HUES48 (cell line): ENCODE measurements around the gene TBC1D1.

ENCODE experiments used
- H3K27ac ChIP-seq: one replicate; pipeline ENCODE4 v1.7.0; 2013; ENCODE audit warnings: low read depth, low read length, inconsistent platforms
- H3K27me3 ChIP-seq: 2 replicates; pipeline ENCODE4 v1.6.1; 2013; ENCODE audit warnings: mild to moderate bottlenecking, low read length; ENCODE audit not compliant: control insufficient read depth, insufficient read depth
- H3K36me3 ChIP-seq: 2 replicates; pipeline ENCODE4 v1.6.1; 2013; ENCODE audit warnings: low read length; ENCODE audit not compliant: control insufficient read depth, insufficient read depth
- H3K4me1 ChIP-seq: 2 replicates; pipeline ENCODE4 v1.6.1; 2013; ENCODE audit warnings: mild to moderate bottlenecking, low read length; ENCODE audit not compliant: control insufficient read depth, insufficient read depth
- H3K4me3 ChIP-seq: 2 replicates; pipeline ENCODE4 v1.5.1; 2013; ENCODE audit warnings: mild to moderate bottlenecking, low read depth, low read length
- H3K9ac ChIP-seq: 2 replicates; pipeline ENCODE4 v1.6.1; 2013; ENCODE audit warnings: mild to moderate bottlenecking, low read depth, low read length, moderate library complexity
- H3K9me3 ChIP-seq: 2 replicates; pipeline ENCODE4 v1.6.1; 2013; ENCODE audit warnings: low read length; ENCODE audit not compliant: control insufficient read depth, insufficient read depth

The TBC1D1 gene

DNA sequence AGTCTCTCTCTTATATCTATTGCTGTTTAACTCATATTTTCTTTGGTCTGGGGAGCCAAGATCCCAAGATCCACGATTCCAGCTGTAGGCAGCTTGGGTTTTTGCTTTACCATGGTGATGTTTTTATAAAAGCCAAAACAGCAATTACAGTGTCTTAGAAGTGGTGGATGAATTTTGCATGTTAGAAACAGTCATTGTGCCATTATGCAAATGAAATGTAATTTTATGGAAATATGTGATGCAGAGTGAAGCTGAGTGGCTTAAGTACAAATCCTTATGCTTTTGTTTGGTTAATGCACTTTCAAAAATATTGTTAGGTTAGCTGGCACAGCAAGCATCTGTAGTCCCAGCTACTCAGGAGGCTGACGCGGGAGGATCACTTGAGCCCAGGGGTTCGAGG lies 36.5 kb downstream of the TBC1D1 start:
- Histone ChIP-seq H3K36me3 (no peaks in the 10 kb centered on the region), H3K4me1 (peaks cover 7% of the 10 kb centered on the region), H3K27me3 (no peaks in the 10 kb centered on the region), H3K9me3 (no peaks in the 10 kb centered on the region), H3K4me3 (no peak overlapping the region), H3K9ac (no peak overlapping the region), H3K27ac (no peak overlapping the region)

DNA sequence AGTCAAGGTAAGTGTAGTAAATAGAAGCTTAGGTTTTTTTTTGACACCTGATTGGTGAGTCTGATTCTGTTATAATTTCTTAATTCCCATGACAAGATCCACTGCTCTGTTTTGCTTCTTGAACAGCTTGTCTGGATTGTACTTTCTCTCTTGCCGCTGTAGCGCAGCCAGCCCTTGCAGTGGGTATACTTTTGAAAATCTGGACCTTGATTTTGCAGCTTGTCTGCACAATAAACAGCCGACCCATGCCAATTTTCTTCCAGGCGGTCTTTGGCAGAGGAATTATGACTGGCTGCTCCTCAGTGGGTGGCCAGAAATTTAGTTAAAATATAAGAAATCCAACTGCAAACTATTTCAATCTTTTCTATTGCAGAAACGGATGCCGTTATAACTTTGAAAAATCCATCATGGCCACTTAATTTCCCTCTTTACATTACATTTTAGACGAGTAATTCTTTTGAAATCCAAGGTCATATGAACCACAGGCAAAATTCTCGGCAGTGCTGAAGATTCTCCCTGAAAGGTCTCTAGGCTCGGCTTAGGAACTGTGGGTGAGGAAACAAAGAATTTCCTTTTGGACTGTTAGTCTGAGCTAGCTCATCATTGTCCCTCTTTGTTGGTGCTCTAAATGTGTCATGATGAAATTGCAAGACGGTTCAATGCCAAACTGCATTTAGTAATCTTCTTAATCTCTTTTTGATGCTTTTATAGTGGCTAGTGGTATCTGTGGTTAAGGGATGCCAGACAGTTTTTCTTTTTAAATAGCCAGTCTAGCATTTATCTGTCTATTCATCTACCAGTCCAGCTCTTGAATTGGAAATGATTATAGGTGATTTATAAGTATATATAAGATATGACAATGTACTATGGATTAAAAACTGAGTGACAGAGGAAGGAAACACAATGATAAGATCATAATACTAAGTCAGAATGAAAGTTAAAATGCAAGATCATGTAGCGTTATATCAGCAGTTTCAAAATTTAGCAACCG lies 37.8 kb downstream of the TBC1D1 start:
- no peak overlapping the region for H3K27ac ChIP-seq
- no peaks in the 10 kb centered on the region for H3K27me3 ChIP-seq
- no peak overlapping the region for H3K9ac ChIP-seq
- H3K4me3 ChIP-seq = no peak overlapping the region
- H3K9me3 ChIP-seq = no peaks in the 10 kb centered on the region
- no peaks in the 10 kb centered on the region for H3K36me3 ChIP-seq
- peaks cover 7% of the 10 kb centered on the region for H3K4me1 ChIP-seq

DNA sequence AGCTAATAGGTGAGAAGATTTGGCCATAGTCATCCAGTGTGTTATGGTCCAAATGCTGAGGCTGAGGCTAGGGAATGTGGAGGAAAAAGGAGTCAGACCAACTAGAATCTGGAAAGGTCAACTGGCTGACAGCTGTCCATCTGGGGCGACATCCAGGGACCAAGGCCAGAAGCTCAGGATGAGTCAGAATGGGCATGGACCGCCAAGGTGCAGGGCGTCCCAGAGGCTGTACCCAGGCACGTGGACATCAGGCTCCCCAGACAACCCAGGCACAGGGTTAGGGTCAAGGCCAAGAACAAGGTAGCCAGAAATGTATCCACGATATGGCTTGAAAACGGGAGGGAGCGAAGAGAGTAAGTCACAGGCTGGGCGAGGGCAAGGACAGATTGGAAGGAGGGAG lies 43.2 kb downstream of the TBC1D1 start:
- Histone ChIP-seq H3K4me3 (no peak overlapping the region), H3K9ac (no peak overlapping the region), H3K9me3 (no peaks in the 10 kb centered on the region), H3K4me1 (no peaks in the 10 kb centered on the region), H3K36me3 (no peaks in the 10 kb centered on the region), H3K27ac (no peak overlapping the region), H3K27me3 (no peaks in the 10 kb centered on the region)

DNA sequence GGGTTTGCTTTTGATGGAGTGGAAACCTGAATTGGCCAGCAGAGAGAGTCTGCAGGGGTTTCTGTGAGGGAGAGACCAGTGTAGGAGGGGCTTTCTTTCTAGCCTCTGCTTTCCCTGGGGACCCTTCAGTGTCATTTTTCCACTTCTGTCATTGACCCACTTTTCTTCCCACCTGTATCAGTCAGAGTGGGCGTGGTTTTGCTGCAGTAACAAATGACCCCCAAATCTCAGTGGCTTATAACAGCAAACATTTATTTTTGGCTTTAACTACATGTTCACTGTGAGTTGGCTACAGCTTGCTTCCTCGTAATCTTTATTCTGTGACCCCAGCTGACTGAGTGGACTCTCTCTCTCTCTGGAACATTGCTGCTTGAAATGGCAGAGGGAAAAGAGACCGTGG lies 43.7 kb downstream of the TBC1D1 start:
- Histone ChIP-seq H3K4me1 (no peaks in the 10 kb centered on the region), H3K9ac (no peak overlapping the region), H3K36me3 (no peaks in the 10 kb centered on the region), H3K4me3 (no peak overlapping the region), H3K27me3 (no peaks in the 10 kb centered on the region), H3K27ac (no peak overlapping the region), H3K9me3 (no peaks in the 10 kb centered on the region)

DNA sequence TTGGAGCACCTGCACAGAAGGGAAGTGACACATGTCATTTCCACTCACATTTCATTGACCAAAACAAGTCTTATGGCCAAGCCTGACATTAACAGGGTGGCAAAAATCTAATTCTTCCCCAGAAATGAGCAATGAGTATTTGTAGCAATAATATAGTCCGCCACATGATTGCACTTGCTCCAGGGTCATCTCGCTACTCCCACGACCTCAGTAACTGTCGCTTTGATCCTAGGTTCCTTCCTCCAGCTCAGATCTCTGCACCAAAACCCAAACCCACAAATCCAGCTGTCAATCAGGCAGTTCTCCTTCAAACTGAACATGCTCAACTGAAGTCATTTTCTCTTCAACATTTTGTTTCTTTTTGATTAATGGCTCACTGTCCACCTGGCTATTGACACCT lies 44.1 kb downstream of the TBC1D1 start:
- no peaks in the 10 kb centered on the region for H3K27me3 ChIP-seq
- no peaks in the 10 kb centered on the region for H3K9me3 ChIP-seq
- H3K36me3 ChIP-seq = no peaks in the 10 kb centered on the region
- H3K9ac ChIP-seq = no peak overlapping the region
- H3K27ac ChIP-seq = no peak overlapping the region
- no peaks in the 10 kb centered on the region for H3K4me1 ChIP-seq
- H3K4me3 ChIP-seq = no peak overlapping the region

DNA sequence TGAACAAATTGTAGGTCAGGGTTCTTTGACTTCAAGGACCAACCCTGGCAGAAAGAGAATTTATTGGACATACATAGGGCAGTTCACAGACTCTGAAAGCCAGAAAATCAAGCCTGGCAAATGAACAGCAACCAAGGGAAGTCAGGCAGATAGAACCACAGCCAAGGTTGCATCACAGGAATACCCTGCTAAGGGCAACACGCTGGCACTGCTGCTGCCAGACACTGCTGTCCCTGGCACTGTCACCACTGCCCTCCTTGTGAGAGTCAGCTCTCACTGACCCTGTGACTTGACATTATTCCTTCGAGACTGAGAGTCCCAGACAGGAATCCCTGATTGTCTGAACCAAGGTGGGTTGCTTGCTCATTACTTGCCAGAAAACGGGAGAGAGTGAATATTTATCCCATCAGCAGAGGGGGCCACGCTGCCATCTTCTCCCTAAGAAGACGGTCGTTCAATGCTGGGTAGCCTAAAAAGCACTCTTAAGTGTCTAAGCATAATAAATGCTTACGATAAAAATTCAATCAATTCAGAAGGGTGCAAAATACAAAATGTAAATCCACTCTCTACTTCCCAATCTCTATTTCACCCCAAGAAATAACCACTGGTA lies 46.1 kb downstream of the TBC1D1 start:
- no peaks in the 10 kb centered on the region for H3K4me1 ChIP-seq
- H3K27ac ChIP-seq = no peak overlapping the region
- no peaks in the 10 kb centered on the region for H3K27me3 ChIP-seq
- no peaks in the 10 kb centered on the region for H3K9me3 ChIP-seq
- H3K36me3 ChIP-seq = no peaks in the 10 kb centered on the region
- no peak overlapping the region for H3K4me3 ChIP-seq
- H3K9ac ChIP-seq = no peak overlapping the region

DNA sequence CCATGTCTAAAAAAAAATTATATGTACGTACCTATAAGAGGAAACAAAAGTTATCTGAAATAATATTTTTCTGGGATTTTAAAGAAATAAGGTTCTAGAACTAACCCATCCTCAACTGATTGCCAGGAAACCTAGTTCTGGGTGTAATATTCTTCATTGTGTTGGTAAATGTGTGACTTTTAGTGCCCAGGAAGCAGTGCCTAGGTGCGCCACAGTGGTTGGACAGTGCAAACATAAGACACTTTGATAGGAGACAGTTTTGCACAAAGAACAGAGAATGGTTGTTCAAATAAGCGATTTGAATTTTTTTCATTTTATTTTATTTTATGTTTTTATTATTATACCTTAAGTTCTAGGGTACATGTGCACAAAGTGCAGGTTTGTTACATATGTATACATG lies 47.3 kb downstream of the TBC1D1 start:
- Histone ChIP-seq H3K27me3 (no peaks in the 10 kb centered on the region), H3K4me1 (no peaks in the 10 kb centered on the region), H3K27ac (no peak overlapping the region), H3K36me3 (no peaks in the 10 kb centered on the region), H3K9ac (no peak overlapping the region), H3K4me3 (no peak overlapping the region), H3K9me3 (no peaks in the 10 kb centered on the region)

DNA sequence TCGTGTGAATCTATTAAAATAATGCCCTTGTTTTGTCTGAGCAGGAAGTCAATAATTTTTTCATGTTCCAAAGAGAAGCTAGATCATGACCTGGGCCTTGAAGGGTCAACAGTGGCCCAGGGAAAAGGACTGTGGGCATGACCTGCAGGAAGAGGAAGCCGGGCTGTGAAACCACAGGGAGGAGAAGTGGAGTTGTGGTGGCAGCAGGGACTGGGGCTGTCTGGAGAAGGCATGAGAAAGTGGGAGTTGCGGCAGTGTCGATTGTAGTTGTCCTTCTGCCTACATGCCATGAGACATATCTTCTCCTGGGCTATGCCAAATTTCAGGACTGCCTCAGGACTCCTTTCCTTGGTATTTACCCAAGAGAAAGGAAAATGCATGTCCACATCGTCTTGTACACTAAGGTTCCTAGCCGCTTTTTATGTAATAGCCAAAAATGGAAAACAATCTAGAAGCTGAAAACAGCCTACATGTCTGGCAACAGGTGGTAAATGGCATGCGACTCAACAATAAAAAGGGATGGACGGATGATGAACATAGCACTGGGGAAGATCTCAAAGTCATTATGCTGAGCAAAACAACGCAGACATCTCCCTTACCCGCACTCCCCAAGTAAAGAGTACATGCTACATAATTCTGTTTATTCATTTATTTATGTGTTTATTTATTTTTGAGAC lies 55.8 kb downstream of the TBC1D1 start:
- no peaks in the 10 kb centered on the region for H3K27me3 ChIP-seq
- no peaks in the 10 kb centered on the region for H3K9me3 ChIP-seq
- no peak overlapping the region for H3K9ac ChIP-seq
- no peaks in the 10 kb centered on the region for H3K36me3 ChIP-seq
- no peak overlapping the region for H3K27ac ChIP-seq
- no peak overlapping the region for H3K4me3 ChIP-seq
- no peaks in the 10 kb centered on the region for H3K4me1 ChIP-seq

DNA sequence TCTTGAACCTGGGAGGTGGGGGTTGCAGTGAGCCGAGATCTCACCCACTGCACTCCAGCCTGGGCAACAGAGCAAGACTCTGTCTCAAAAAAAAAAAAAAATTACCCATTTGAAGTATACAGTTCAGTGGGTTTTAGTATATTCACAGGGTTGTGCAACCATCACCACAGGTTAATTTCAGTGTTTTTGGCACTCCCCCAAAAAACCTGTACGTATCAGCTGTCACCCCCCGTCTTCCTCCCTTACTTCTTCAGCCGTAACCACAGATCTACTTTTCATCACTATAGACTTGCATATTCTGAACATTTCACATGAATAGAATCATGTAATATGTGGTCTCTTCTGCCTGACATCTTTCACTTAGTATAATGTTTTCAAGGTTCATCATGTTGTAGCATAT lies 57.7 kb downstream of the TBC1D1 start:
- Histone ChIP-seq H3K9me3 (no peaks in the 10 kb centered on the region), H3K27me3 (no peaks in the 10 kb centered on the region), H3K4me3 (no peak overlapping the region), H3K27ac (no peak overlapping the region), H3K4me1 (no peaks in the 10 kb centered on the region), H3K36me3 (no peaks in the 10 kb centered on the region), H3K9ac (no peak overlapping the region)

DNA sequence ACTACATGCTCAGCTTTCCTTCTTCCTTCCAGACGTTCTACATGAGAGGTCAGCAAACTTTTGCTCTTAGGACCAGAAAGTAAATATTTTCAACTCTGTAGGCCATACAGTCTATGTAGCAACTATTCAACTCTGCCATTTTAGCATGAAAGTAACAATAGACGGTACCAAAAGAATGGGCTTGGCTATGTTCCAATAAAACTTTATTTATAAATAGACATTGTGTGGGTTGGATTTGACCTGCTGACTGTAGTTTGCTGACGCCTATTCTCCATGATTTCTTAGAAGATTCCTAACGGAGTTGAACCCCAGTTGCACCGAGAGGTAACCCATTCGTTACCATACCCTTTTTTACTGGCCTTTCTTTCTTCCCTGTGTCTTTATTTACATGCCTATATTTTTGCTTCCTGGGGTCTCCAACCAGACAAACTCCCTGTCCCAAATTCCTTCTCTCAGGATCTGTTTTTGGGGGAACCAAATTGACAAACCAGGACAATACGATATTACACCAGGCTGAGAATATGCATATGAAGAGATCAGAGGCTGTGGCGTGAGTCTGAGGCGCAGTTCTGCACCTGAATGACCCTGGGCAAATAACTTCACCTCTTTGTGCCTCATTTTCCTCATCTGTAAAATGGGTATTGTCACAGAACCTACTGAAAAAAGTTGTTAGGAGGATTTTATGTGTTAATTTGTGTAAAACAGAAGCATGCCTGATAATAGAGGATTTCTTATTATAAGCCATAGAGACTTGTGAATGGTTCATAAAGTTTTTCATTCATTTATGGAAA lies 58.9 kb downstream of the TBC1D1 start:
- Histone ChIP-seq H3K4me3 (no peak overlapping the region), H3K36me3 (no peaks in the 10 kb centered on the region), H3K4me1 (no peaks in the 10 kb centered on the region), H3K27ac (no peak overlapping the region), H3K9me3 (no peaks in the 10 kb centered on the region), H3K27me3 (no peaks in the 10 kb centered on the region), H3K9ac (no peak overlapping the region)
